Measurements from ENCODE around the gene POLR2M.

DNA sequence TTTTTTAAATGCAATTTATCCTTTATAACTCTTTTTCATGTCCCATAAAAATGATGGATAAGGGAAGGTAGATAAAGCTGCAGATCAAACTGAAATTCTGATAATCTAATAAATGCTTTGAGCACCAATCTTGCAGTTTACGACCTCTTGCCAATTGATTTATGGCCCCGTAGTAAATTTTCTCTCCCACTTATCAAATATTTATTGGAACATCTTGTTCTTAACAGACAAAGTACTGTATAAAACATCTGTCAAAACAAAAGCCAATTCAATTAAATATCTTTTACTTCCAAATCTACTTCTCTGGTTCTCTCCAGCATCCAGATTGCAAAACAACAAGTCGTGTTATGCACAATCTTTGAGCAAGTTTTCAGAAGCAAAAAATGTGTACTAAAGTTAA, 34.6 kb downstream of the POLR2M start:
- TF ChIP-seq, protein P1, sequence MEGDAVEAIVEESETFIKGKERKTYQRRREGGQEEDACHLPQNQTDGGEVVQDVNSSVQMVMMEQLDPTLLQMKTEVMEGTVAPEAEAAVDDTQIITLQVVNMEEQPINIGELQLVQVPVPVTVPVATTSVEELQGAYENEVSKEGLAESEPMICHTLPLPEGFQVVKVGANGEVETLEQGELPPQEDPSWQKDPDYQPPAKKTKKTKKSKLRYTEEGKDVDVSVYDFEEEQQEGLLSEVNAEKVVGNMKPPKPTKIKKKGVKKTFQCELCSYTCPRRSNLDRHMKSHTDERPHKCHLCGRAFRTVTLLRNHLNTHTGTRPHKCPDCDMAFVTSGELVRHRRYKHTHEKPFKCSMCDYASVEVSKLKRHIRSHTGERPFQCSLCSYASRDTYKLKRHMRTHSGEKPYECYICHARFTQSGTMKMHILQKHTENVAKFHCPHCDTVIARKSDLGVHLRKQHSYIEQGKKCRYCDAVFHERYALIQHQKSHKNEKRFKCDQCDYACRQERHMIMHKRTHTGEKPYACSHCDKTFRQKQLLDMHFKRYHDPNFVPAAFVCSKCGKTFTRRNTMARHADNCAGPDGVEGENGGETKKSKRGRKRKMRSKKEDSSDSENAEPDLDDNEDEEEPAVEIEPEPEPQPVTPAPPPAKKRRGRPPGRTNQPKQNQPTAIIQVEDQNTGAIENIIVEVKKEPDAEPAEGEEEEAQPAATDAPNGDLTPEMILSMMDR (IDR thresholded peaks at IDR 0.05 in 2 of 3, conservative IDR thresholded peaks at IDR 0.05 in 1 of 3; ENCODE audit: borderline replicate concordance in 1 of 3, insufficient read depth in 1 of 3, low read depth in 2 of 3, low read length in 2 of 3) = no peak
- TF ChIP-seq REST (IDR thresholded peaks at IDR 0.05; ENCODE audit: low read depth) = no peak
- TF ChIP-seq POLR2A (IDR thresholded peaks at IDR 0.05; ENCODE audit: borderline replicate concordance, extremely low read depth, insufficient read depth, insufficient read length) = no peak
- no peak for TF ChIP-seq POLR2AphosphoS5 (IDR thresholded peaks at IDR 0.05; ENCODE audit: low read depth, low read length)
- TF ChIP-seq EZH2phosphoT487 (IDR thresholded peaks at IDR 0.05; ENCODE audit: borderline replicate concordance) = no peak
- TF ChIP-seq EZH2 (IDR thresholded peaks at IDR 0.05) = no peak
- TF ChIP-seq SP1 (IDR thresholded peaks at IDR 0.05; ENCODE audit: low read depth) = no peak
- no peak for TF ChIP-seq ZNF274 (IDR thresholded peaks at IDR 0.05; ENCODE audit: low read depth, low read length)
- no peak for TF ChIP-seq JUND (IDR thresholded peaks at IDR 0.05)

Measured in HCT116 (cell line).